ENCODE measurements around the gene USP6NL.
"Not testable (repeated sequence)": the region's sequence is repeated elsewhere in the genome, so short reads cannot be mapped to it uniquely, and the experiment has no call there.

The USP6NL gene

GRCh38 chr10:11511321-11511720 is 100.1 kb downstream of the USP6NL start:
- no peak for DNase-seq

GRCh38 chr10:11510736-11511135 is 100.7 kb downstream of the USP6NL start:
- no peak for DNase-seq

GRCh38 chr10:11510281-11510680 is 101.2 kb downstream of the USP6NL start:
- no peak for DNase-seq

GRCh38 chr10:11509036-11509435 is 102.4 kb downstream of the USP6NL start:
- no peak for DNase-seq

- no peak for DNase-seq
Measured at GRCh38 chr10:11506247-11506789, 105.1 kb downstream of the USP6NL start.

GRCh38 chr10:11505639-11506038 is 105.8 kb downstream of the USP6NL start:
- DNase-seq = no peak

GRCh38 chr10:11504566-11505285 is 106.7 kb downstream of the USP6NL start:
- no peak for DNase-seq

- no peak for DNase-seq
Measured at GRCh38 chr10:11501600-11501999, 109.8 kb downstream of the USP6NL start.

- DNase-seq = no peak
Measured at GRCh38 chr10:11499425-11500071, 111.9 kb downstream of the USP6NL start.

GRCh38 chr10:11498399-11498798 is 113.1 kb downstream of the USP6NL start:
- DNase-seq = no peak

GRCh38 chr10:11494923-11495322 is 116.5 kb downstream of the USP6NL start:
- not testable (repeated sequence) for DNase-seq

- DNase-seq = no peak
Measured at GRCh38 chr10:11493646-11494045, 117.8 kb downstream of the USP6NL start.

- DNase-seq = no peak
Measured at GRCh38 chr10:11491087-11491486, 120.4 kb downstream of the USP6NL start.

GRCh38 chr10:11489591-11489990 is 121.9 kb downstream of the USP6NL start:
- DNase-seq = no peak

- no peak for DNase-seq
Measured at GRCh38 chr10:11488126-11488525, 123.3 kb downstream of the USP6NL start.

- no peak for DNase-seq
Measured at GRCh38 chr10:11483201-11484148, 128.0 kb downstream of the USP6NL start.

GRCh38 chr10:11482306-11482705 is 129.1 kb downstream of the USP6NL start:
- DNase-seq = no peak

- no peak for DNase-seq
Measured at GRCh38 chr10:11480687-11481086, 130.8 kb downstream of the USP6NL start.

GRCh38 chr10:11479300-11479699 is 132.2 kb downstream of the USP6NL start:
- no peak for DNase-seq

GRCh38 chr10:11478807-11479206 is 132.6 kb downstream of the USP6NL start:
- no peak for DNase-seq

GRCh38 chr10:11475831-11476434 is 135.5 kb downstream of the USP6NL start:
- DNase-seq = no peak

- DNase-seq = no peak
Measured at GRCh38 chr10:11473128-11473760, 138.2 kb downstream of the USP6NL start.
